ENCODE results near the gene HCN3. TPM values are rescaled to one million over a fixed set of nuclear protein-coding genes. Genes with fewer than 3 reads are reported as not detected.
A peak's percentile ranks its signal among the peaks of the same experiment; 100 is the strongest.

The HCN3 gene
- total and polyA plus RNA-seq, 2 of the 13 experiments (the other 11 are each of a cell fraction or from before 2014, with no cell fraction given) = 2.4 to 10.2 TPM

- TF ChIP-seq, protein P1, sequence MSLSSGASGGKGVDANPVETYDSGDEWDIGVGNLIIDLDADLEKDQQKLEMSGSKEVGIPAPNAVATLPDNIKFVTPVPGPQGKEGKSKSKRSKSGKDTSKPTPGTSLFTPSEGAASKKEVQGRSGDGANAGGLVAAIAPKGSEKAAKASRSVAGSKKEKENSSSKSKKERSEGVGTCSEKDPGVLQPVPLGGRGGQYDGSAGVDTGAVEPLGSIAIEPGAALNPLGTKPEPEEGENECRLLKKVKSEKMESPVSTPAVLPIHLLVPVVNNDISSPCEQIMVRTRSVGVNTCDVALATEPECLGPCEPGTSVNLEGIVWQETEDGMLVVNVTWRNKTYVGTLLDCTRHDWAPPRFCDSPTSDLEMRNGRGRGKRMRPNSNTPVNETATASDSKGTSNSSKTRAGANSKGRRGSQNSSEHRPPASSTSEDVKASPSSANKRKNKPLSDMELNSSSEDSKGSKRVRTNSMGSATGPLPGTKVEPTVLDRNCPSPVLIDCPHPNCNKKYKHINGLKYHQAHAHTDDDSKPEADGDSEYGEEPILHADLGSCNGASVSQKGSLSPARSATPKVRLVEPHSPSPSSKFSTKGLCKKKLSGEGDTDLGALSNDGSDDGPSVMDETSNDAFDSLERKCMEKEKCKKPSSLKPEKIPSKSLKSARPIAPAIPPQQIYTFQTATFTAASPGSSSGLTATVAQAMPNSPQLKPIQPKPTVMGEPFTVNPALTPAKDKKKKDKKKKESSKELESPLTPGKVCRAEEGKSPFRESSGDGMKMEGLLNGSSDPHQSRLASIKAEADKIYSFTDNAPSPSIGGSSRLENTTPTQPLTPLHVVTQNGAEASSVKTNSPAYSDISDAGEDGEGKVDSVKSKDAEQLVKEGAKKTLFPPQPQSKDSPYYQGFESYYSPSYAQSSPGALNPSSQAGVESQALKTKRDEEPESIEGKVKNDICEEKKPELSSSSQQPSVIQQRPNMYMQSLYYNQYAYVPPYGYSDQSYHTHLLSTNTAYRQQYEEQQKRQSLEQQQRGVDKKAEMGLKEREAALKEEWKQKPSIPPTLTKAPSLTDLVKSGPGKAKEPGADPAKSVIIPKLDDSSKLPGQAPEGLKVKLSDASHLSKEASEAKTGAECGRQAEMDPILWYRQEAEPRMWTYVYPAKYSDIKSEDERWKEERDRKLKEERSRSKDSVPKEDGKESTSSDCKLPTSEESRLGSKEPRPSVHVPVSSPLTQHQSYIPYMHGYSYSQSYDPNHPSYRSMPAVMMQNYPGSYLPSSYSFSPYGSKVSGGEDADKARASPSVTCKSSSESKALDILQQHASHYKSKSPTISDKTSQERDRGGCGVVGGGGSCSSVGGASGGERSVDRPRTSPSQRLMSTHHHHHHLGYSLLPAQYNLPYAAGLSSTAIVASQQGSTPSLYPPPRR (CRISPR knock-in tag; IDR thresholded peaks at IDR 0.05; ENCODE audit: borderline replicate concordance) = no peak
- no peak for TF ChIP-seq ZMYM3 (CRISPR knock-in tag; IDR thresholded peaks at IDR 0.05)
- peak; percentile 86 for TF ChIP-seq KMT2B (CRISPR knock-in tag; IDR thresholded peaks at IDR 0.05)
- peak; percentile 47 for TF ChIP-seq CBX1 (IDR thresholded peaks at IDR 0.05; ENCODE audit: low read depth)
- peak; percentile 90; the same call in 1 of the 2 replicates for TF ChIP-seq ZNF788 (CRISPR knock-in tag; IDR thresholded peaks at IDR 0.05; ENCODE audit: borderline replicate concordance)
- no peak for TF ChIP-seq GZF1 (CRISPR knock-in tag; IDR thresholded peaks at IDR 0.05)
- TF ChIP-seq FOXK2 (IDR thresholded peaks at IDR 0.05) = no peak
- 0 out of 2 replicates have a peak, but pooled peaks have one; percentile 46 for TF ChIP-seq MIER2 (CRISPR knock-in tag; IDR thresholded peaks at IDR 0.05)
- TF ChIP-seq, protein P2, sequence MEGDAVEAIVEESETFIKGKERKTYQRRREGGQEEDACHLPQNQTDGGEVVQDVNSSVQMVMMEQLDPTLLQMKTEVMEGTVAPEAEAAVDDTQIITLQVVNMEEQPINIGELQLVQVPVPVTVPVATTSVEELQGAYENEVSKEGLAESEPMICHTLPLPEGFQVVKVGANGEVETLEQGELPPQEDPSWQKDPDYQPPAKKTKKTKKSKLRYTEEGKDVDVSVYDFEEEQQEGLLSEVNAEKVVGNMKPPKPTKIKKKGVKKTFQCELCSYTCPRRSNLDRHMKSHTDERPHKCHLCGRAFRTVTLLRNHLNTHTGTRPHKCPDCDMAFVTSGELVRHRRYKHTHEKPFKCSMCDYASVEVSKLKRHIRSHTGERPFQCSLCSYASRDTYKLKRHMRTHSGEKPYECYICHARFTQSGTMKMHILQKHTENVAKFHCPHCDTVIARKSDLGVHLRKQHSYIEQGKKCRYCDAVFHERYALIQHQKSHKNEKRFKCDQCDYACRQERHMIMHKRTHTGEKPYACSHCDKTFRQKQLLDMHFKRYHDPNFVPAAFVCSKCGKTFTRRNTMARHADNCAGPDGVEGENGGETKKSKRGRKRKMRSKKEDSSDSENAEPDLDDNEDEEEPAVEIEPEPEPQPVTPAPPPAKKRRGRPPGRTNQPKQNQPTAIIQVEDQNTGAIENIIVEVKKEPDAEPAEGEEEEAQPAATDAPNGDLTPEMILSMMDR (CRISPR knock-in tag; IDR thresholded peaks at IDR 0.05) = peak; percentile 43
- no peak for TF ChIP-seq ZNF138 (CRISPR knock-in tag; IDR thresholded peaks at IDR 0.05; ENCODE audit: low read depth)
- TF ChIP-seq ZNF101 (CRISPR knock-in tag; IDR thresholded peaks at IDR 0.05; ENCODE audit: borderline replicate concordance, low read depth) = no peak
- TF ChIP-seq ZBTB3 (CRISPR knock-in tag; IDR thresholded peaks at IDR 0.05; ENCODE audit: borderline replicate concordance, low read depth) = no peak
- no peak for TF ChIP-seq ZNF619 (CRISPR knock-in tag; IDR thresholded peaks at IDR 0.05)
- no peak for TF ChIP-seq ZNF75D (CRISPR knock-in tag; IDR thresholded peaks at IDR 0.05; ENCODE audit: borderline replicate concordance)
- no peak for TF ChIP-seq ZC3H13 (CRISPR knock-in tag; IDR thresholded peaks at IDR 0.05)
- peak; percentile 59; the same call in 1 of the 2 replicates for TF ChIP-seq PATZ1 (CRISPR knock-in tag; IDR thresholded peaks at IDR 0.05)
- TF ChIP-seq TBL1XR1 (IDR thresholded peaks at IDR 0.05; ENCODE audit: borderline replicate concordance, low read length, partially characterized antibody) = no peak
- TF ChIP-seq CHCHD3 (CRISPR knock-in tag; IDR thresholded peaks at IDR 0.05) = no peak
- TF ChIP-seq KAT2B (IDR thresholded peaks at IDR 0.05; ENCODE audit: borderline replicate concordance, low read depth, low read length) = no peak
- 0 out of 2 replicates have a peak, but pooled peaks have one; percentile 66 for TF ChIP-seq NR0B2 (CRISPR knock-in tag; IDR thresholded peaks at IDR 0.05)
Observed at GRCh38 chr1:155273343-155274245, 3.7 kb upstream of the HCN3 start, which contains the start of gene CLK2 (continued).
